HG03135 (cell line): ENCODE results near the gene SLC41A2.

Source experiments
- ATAC-seq: cut with Tn5 transposase; IDR thresholded peaks from one replicate; pipeline ENCODE4 v1.9.1; 2021; ENCODE audit warnings: mild to moderate bottlenecking, moderate library complexity; ENCODE audit not compliant: unreplicated experiment

The SLC41A2 gene

GRCh38 chr12:104930388-104931326, 27.4 kb downstream of the SLC41A2 start:
- ATAC-seq, result peak; percentile 78

- ATAC-seq, result peak; percentile 19
Observed at GRCh38 chr12:104929977-104930376, 28.1 kb downstream of the SLC41A2 start.

GRCh38 chr12:104929368-104929767, 28.7 kb downstream of the SLC41A2 start:
- no peak for ATAC-seq

GRCh38 chr12:104928036-104928745, 29.9 kb downstream of the SLC41A2 start:
- no peak for ATAC-seq

DNA sequence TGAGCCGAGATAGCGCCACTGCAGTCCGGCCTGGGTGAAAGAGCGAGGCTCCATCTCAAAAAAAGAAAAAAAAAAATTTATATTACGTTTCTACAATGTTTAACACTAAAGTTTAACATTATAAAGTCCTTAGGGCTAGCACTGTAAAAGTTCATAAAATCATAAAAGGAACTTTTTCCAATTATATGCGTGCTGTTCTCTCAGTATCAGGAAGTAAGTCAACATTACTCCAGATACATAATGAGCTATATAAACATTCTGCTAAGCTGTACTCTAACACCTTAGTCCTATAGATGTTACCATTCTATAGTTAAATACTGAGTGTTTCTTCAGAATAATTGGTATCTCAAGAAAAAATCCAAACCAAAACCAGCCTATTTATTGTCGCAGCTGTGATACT, 32.6 kb downstream of the SLC41A2 start:
- no peak for ATAC-seq

DNA sequence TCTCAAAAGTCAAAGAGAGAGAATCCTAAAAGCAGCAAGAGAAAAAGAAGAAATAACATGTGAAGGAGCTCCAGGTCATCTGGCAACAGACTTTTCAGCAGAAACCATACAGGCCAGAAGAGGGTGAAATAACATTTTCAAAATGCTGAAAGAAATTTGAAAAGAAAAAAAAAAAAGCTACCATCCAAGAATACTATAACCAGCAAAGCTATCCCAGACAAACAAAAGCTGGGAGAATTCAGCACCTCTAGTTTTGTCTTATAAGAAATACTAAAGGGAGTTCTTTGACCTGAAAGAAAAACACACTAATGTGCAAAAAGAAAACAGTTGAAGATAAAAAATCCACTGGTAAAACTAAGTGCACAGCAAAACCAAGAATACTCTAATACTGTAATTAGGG, 36.8 kb downstream of the SLC41A2 start:
- no peak for ATAC-seq

DNA sequence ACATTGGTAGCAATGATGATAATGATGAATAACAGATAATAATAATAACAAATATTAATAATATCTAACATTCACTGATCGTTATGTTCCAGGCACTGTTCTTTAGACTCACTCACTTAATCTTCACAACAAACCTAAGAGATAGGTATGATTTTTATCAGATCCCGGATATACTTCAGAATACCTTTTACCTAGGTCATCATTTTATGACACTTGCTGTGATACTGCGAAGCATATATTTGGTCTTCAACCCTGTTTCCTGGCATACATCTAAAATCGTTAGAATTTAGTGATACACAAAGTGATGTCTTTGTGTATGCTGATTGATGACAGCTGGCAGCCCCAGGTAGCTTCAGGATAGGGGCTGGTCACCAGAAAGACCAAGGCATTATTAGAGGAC, 46.1 kb downstream of the SLC41A2 start:
- no peak for ATAC-seq

DNA sequence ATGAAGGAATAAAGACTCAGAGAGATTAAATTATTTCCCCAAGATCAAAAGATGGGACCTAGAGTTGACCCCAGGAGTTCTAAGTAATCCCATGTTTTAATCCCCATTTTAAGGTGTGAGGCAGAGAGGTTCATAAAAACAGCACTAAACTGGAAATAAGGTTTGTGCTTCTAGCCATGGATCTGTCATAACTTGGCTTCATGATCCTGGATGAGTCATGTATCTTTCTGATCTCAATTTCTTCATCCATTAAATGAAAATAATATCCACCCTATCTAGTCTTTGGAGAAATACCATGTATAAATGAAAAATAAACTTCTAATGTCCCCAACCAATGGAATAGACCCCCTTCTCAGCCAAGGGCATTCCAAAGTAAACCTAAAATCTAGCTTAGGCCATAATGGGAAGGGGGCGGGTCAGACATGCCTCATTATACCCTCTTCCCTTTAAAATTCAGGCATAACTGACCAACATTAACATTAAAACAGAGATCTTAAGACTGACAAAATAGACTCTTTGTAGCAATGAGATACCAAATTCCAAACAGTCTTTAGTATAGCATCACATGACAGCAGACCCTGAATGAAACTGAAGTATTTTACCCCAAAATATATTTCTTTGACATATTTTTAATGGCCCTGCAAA, 47.8 kb downstream of the SLC41A2 start:
- ATAC-seq, result no peak

- no peak for ATAC-seq
Observed at GRCh38 chr12:104909761-104910160, 48.3 kb downstream of the SLC41A2 start.
